Right kidney (tissue), 1 donor: ENCODE data around the gene SCML1.
"Not testable (repeated sequence)": the region's sequence is repeated elsewhere in the genome, so short reads cannot be mapped to it uniquely, and the experiment has no call there.

Experiments
- DNase-seq: peaks from one replicate; pipeline ENCODE4 v3.0.0-alpha.2; 2016

The SCML1 gene

DNA sequence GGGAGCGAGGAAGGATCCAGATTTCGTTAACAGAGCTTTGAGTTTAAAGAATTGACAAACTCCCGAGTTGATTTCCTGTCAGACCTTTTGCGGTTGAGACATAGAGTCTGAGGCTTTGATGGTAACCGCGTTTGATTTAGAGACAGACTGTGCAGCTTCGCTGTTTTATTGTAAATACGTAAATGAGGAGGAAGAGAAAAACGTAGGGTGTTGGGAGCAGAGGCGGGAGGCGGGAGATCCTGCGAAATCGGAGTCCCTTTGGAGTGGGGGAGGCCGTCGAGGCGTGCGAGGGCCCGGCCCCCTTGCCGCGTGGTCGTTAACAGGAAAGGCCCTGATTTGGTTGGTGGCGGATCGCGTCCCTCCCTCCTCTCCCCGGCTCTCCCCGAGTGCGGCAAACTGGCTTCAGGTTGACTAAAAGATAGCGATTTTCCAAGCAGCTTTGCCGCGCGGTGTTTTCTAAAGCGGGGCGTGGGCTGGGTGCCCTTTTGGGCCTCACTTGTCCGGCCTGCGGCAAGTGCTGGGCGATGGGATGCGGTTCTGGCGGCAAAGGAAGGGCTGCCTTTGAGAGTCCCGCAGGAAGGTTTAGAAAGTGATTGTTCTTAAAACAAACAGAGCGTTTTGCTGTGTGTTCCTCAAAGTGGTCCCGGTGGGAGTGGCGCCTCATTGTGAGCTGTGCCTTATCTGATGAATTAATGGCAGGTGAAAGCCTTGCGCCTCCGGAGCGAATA, 857 bp downstream of the SCML1 start:
- peak; percentile 70 for DNase-seq

DNA sequence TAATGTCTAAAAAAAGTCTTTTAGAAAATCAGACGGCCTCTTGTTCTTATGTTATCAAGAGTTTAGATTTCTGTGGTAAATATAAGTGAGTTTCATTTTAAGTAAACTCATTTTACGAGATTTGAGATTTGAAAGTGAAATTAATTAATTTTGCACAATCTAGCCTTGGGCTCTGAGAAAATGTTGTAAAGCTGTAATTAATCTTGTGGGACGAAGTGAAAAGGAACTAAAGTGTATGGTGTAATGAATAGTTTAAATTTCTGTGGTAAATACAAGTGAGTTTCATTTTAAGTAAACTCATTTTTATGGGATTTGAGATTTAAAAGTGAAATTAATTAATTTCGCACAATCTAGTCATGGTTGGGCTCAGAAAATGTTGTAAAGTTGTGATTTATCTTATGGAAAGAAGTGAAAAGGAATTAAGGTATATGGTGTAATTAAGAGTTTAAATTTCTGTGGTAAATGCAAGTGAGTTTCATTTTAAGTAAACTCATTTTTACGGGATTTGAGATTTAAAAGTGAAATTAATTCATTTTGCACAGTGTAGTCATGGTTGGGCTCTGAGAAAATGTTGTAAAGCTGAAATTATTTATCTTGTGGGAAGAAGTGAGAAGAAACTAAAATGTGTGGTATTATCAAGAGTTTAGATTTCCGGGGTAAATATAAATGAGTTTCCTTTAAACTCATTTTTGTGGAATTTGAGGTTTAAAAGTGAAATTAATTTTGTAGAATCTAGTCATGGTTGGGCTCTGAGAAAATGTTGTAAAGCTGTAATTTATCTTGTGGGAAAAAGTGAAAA, 1.6 kb downstream of the SCML1 start:
- DNase-seq, result no peak

DNA sequence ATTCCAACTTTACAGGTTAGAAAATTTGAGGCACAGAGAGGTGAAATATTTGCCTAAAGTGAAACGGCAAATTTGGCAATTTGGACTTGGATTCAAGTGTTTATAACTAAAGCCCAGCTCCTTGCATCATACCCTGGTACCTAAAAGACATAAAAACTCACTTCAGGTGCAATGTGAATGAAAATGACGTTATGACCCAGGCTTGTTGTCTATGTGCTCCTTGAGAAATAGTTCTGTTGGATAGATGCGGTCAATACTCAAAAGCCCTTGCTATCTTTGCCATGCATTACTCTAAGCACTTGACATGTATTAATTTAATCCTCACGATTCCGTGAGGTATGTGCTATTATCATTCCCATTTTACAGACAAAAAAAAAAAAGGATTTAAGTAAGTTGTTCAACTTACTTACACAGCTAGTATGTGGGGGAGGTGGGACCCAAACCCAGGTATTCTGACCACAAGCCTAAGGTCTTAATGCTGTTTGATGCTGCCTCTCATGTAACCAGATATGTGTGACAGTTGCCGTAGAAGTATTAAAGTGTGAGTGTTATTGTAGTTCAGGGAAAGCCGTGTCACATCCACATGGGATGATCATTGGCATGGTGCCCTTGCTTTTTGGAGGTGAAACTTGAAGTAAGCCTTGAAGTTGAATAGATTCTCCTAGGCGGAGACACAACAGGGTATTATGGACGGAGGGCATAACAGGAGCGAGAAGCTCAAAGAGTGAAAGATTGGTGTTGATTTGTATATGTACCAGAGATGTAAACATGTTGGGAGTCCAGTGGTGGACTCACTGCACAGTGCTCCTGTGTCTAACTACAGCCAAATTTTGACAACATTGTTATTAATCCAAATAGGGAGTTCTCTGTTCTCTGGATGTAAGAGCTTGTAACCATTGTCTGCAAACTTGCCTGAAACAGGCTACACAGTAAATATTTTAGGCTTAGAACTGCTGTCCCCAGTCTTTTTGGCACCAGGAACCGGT, 3.1 kb downstream of the SCML1 start:
- no peak for DNase-seq

DNA sequence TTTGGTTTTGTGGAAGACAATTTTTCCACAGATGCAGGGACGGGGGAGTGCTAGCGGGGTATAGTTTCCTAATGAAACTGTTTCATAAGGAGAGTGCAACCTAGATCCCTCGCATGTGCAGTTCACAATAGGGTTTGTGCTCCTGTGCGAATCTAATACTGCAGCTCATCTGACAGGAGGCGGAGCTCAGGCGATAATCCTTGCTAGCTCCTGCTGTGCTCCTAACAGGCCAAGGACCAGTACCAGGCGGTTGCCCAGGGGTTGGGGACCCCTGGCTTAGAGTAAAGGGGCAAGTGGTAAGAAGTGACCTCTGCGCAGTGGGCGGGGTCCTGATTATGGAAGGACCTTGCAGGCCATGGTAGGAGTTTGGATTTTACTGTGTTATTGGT, 3.8 kb downstream of the SCML1 start:
- no peak for DNase-seq

DNA sequence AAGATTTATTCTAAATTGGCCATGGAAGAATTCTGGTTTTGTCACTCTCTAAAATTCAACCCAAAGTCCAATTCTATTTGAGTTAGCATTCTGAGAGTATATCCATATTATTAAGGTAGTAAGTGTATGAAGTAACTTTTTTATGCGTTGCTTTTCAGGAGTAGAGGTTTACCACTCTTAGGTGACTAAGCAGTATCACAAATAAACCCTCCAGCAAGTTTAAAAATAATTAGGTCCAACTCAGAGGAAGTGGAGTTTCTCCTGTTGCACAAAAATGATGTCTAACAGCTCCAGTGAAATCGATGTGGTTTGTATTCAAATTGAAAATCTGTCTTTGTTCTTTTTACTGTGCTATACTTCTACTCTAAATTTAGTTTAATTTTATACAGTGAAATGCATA, 6.6 kb downstream of the SCML1 start:
- no peak for DNase-seq

DNA sequence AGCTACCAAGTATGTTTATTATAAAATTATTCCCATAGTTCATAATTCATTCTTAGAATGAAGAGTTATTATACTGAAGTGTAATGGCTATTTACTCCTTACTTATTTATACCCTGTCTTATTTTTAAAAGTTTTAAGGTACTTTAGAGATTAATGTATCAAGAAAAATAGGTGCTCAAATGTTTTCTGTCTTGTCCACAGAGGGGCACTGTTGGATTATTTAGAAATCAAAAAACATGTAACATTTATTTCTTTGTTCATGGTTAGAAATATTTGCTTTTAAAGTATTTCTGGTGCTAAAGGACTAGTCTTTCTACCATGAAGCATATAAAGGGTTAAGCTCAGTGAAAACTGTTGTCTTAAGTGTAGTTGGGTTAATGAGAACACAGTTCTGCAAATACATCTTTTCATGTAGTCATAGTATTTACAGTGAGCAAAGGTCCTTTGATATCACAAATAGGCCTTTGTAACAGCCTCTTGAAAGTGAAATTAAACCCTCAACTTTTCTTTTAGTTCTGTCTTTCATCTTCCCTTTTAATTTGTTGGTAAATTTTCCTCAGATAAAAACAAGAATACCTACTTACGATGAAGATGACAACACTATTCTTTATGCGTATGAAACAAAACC, 7.7 kb downstream of the SCML1 start:
- DNase-seq, result no peak

DNA sequence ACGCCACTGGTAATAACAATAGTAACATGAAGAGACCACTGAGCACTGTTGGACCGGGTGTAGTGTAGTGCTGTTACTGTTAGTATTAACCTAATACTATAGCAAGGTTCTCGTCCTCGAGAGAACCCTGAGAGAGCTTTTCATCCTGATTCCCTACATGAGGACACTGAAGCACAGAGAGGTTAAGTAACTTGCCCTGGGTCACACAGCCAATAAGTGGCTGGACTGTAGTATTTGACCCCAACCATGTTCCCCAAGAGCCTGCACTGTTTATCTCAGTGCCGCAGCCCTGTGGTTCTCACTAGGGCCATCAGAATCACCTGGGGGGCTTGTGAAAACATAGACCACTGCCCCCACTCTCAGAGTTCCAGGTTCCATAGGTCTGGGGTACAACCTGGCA, 10.4 kb downstream of the SCML1 start:
- no peak for DNase-seq

DNA sequence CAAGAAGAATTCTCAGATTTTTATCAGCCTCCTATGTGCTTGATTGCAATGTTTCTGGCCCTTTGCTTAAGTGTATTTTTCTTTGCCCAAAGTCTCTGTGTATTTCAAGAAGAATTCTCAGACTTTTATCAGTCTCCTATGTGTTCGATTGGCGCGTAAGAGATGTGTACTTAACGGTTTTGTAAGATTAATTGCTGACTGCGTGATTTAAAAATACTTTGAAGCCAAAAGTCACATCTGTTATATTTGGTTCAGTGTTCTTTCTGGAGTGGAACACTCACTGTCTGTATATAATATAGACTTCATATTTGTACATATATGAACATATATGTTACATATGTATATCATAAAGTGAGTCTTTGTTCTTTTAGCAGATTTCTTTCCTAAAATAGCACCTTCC, 11.4 kb downstream of the SCML1 start:
- DNase-seq, result no peak

DNA sequence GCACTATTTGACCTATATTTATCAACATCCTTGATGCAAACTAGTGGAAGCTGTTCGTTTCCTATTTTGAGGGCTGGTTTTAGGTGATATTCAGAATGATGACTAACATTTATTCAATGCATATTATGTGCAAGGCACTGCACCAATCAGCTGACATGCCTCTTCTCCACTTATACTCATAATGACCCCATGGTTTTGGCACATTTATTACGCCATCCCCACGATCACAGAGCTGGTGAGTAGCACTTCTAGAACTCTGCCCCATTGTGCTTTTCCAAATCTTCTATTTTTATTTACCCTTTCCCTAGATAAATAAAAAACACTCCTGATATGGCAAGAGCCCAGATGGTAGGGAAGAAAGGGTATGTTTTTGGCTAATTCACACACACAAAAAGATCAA, 13.1 kb downstream of the SCML1 start:
- DNase-seq, result no peak

DNA sequence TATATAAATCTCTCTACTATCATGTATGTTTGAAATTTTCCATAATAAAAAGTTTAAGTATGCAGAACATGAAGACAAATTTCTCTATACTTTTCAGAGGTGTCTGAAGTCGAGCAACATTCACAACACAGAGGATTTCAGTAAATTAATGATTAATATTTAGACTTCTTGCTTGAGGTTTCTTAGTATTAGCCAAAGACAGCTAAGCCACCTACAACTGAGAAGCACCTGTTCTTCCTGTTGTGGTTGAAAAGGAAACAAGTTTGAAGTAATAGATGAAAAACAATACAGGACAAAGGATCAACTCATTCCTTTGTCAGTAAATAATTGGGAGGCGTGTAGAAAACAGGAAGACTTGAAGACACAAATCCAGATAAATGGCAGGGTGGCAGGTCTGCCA, 21.1 kb downstream of the SCML1 start:
- no peak for DNase-seq

DNA sequence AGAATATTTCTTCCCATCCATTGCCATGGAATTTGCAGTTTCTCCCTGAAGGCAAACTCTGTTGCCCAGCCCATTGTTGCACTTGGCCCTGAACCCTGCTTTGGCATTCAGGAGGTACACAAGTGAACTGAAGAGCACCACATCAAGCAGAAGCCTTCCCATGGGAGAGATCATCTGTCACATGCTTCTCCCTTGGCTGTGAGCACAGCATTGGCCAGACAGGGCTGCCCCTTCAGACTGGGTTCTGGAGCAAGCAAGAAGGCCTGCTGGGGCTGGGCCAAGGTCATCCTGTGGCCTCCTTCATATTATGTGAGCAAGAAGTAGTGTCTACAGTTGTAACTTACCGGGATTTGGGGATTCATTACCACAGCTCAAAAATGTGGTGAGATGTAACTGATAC, 22.7 kb downstream of the SCML1 start:
- DNase-seq, result no peak

DNA sequence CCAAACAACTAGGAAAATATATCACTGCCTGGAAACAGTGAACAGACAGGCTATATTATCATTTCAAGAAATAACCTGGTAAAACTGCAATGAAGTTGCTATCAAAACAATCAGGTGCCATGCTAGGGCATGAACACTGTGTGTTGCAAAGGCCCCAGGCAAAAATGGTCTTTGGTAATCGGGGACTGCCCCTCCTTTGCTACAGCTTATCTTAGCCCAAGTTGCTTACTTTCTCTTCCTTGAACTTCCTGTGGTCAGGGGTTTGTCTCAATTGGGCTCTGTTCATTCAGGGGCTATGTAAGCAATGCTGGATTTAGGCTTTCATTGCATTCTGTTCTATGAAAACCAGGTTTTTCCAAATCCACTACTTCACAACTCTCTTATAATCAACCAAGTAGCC, 30.4 kb downstream of the SCML1 start:
- no peak for DNase-seq

DNA sequence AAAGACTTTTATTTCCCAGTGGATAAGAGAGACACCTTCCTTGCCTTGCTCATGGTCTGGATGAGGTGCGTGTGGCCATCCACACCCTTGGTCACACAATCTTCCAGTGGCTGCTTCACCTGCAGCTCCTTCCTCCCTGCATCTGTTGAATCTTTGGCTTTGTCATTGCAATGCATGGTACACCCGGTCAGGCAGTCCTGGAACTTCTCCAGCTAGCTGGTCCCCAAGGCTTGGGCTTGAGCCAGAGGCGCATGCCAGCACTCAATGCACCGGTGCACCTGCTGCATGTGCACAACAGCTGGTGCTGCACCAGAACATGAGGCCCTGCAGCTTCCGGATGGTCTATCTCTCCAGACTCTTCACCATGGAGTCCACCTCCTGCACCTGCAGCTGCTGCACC, 31.7 kb downstream of the SCML1 start:
- DNase-seq, result no peak

DNA sequence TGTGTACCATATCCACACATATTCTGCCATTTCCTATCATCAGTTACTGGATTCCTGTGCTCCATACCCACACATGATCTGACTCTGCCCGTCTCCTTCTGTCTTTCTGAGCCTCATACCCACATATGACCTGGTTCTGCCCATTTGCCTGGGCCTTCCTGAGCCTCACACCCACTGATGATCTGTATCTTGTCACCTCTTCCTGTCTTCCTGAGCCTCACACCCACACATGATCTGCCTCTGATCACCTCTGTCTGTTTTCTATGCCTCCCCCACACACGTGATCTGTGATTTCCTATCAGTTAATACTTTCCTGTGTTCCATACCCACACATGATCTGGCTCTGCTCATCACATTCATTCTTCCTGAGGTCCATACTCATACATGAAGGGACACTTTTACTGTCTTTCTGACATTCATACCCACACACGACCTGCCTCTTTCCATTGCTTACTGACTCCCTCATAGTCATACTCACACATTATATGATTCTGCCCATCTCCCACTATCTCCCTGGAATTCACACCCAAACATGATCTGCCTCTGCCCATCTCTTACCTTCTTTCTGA, 32.5 kb downstream of the SCML1 start:
- DNase-seq, result no peak

DNA sequence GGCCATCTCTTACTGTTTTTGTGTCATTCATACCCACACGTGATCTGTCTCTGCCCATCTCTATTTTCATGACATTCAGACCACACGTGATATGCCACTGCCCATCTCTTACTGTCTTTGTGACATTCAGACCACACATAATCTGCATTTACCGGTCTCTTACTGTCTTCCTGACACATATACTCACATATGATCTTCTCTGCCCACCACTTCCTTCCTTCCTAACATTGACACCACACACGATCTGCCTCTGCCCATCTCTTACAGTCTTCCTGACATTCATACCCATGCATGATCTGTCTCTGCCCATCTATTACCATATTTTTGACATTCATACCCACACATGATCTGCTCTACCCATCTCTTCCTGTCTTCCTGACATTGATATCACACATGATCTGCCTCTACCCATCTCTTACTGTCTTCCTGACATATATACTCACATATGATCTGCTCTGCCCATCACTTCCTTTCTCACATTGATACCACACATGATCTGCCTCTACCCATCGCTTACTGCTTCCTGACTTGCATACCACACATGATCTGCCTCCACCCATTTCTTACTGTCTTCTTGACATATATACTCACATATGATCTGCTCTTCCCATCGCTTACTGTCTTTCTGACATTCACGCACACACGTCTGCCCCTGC, 36.1 kb downstream of the SCML1 start:
- no peak for DNase-seq

DNA sequence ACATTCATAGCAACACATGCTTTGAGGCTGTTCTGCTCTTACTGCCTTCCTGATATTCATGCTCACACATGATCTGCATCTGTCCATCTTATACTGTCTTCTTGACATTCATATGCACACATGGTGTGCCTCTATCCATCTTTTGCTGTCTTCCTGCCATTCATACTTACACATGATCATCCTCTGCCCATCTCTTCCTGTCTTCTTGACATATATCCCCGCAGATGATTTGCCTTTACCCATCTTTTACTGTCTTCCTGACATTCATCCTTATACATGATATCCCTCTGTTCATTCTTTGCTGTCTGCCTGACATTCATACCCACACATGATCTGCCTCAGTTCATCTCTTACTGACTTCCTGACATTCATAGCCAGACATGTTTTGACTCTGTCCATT, 36.8 kb downstream of the SCML1 start:
- DNase-seq, result no peak

DNA sequence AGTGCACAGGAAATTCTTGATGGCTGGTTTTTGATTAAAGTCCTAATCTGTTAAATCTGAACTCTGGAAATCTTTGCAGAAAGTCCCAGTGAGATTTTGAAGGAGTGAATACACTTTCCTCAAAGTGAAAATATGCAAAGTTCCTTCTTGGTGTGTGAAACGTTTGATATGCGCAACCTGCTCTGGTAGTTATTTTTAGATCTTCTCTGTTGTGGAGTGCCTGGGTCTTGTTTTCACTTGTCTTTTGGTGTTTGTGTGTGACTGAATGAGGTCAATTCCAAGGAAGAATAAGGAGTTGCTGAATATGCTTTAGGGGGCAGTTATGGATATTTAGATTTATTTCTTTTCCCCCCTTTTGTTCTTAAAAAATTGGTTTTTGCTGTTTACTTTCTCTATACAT, 41.7 kb downstream of the SCML1 start:
- no peak for DNase-seq

DNA sequence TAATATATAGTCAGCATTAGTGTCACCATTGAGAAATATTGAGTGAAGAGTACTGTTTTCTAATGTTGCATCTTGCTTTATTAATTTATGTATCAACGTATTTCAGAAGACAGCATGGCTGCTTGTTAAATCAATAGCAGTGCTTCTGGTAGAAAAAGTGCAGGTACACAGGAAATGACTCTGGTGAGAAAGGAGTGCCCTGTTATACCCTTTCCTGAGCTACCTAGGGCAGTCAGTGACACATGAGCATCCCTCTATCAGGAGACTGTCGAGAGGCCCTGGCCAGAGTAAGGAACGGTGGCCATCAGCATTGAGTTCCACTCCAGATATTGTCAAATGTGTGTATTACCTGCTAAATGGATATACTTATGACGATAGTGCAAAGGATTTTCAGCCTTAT, 42.1 kb downstream of the SCML1 start:
- no peak for DNase-seq

DNA sequence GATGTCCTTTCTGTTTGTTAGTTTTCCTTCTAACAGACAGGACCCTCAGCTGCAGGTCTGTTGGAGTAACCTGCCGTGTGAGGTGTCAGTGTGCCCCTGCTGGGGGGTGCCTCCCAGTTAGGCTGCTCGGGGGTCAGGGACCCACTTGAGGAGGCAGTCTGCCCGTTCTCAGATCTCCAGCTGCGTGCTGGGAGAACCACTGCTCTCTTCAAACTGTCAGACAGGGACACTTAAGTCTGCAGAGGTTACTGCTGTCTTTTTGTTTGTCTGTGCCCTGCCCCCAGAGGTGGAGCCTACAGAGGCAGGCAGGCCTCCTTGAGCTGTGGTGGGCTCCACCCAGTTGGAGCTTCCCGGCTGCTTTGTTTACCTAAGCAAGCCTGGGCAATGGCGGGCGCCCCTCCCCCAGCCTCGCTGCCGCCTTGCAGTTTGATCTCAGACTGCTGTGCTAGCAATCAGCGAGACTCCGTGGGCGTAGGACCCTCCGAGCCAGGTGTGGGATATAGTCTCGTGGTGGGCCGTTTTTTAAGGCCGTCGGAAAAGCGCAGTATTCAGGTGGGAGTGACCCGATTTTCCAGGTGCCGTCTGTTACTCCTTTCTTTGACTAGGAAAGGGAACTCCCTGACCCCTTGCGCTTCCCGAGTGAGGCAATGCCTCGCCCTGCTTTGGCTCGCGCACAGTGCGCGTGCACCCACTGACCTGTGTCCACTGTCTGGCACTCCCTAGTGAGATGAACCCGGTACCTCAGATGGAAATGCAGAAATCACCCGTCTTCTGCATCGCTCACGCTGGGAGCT, 49.5 kb downstream of the SCML1 start:
- not testable (repeated sequence) for DNase-seq

DNA sequence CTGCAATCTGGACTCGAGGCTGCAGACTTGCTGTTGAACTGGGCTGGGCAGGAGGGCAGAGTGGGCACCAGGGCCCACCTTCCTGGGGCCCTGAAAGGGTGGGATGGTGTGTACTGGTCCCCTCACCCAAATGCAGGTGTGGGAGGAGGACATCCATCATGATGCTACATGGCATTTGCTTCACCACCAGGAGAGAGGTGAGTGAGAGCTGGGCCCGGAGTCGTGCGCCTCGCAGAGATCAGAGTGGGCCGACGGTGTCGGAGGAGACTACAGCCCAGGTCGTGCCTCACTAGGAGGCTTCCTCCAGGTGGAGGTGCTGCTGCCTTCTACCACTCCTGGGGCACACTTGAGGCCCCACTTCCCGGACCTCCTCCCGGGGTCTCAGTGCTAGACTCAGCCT, 50.3 kb downstream of the SCML1 start:
- no peak for DNase-seq

DNA sequence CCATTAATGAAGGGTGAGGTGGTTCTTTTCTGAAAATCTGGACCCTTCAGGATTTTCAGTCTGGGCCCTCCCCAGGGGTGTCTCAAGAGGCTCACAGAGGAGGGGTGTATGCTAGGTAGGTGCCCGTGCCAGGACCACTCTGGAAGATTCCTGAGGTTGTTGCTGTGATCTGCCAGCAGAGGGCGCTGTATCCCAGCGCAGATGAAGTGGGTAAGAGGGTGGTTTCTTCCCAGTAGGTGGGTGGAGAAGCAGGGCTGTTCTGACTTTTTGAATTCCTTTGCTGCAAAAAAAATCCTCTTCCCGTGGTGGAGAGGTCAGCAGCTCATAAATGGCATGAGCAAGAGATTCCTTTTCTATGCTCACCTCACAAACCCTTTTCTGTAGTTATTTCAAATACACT, 51.1 kb downstream of the SCML1 start:
- DNase-seq, result no peak
